ENCODE measurements around the gene CHMP4B. TPM values are rescaled to one million over a fixed set of nuclear protein-coding genes. Genes with fewer than 3 reads are reported as not detected.

Gene CHMP4B
- total RNA-seq, 1 donor from 2014 or later, result 46.4 TPM

DNA sequence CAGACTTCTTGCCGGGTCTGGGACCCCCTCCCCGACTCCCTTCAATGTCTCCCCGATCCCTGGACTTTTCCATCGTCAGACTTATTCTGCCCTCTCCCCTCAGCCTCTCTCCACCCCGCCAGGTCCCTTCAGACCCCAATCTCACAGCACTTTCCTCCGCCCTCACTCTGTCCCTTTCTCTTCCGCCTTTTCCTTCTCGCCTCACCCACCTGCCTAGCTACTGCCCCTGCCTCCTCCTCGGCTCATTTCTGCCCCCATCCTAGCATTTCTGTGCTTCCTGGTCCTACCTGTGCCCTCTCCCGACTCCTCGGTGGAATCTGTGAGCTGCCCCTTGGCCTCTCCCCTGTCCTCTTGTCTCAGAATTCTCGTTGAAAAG lies 616 bp downstream of the CHMP4B start:
- no peaks in the 10 kb centered on the region for H3K9me3 Mint-ChIP-seq (ENCODE audit: unreplicated experiment)
- DNase-seq, result no peak
- no peak for TF ChIP-seq CTCF (IDR thresholded peaks at IDR 0.05; ENCODE audit: partially characterized antibody, unreplicated experiment)
- H3K4me1 Mint-ChIP-seq (ENCODE audit: low read depth, unreplicated experiment), result peaks cover 15% of the 10 kb centered on the region
- peak overlapping the region; percentile 75 for H3K27ac Mint-ChIP-seq (ENCODE audit: unreplicated experiment)
- H3K27me3 Mint-ChIP-seq (ENCODE audit: unreplicated experiment), result peaks cover 3% of the 10 kb centered on the region
- H3K36me3 Mint-ChIP-seq (ENCODE audit: unreplicated experiment), result no peaks in the 10 kb centered on the region
- H3K4me3 Mint-ChIP-seq (ENCODE audit: unreplicated experiment), result peak overlapping the region; percentile 91

DNA sequence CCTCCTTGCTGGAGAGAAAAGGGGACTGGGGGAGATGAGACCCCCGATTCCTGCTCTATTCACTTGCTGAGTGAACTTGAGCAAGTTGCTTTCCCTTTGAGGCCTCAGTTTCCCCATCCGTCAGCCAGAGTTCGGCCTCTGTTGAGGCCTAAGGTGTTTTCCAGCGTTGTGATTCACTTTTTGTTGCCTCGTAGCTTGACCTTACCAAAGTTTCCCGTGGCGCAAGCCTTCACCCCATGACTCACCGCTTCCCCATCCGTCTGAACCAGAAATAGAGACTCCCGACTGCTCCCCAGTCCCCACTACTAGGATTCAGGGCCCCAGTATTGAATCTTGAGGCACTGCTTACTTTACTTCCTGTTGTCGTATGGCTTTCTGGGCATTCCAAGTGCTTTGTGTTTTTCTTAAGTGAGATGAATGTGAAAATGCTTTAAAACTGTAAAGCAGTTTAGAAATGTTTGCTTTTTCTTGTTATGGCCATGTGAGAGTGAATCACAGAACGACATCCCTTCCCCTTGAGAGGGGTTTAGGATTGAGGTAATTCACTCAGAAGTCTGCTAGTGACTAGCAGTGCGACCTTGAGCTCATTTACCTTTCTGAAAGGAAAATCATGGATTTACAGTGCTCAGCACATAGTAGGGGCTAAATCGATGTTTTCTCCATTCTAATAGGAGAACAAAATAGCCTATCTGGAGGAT lies 1.2 kb downstream of the CHMP4B start:
- Mint-ChIP-seq H3K4me3 (ENCODE audit: unreplicated experiment) (peak overlapping the region; percentile 91), H3K27ac (ENCODE audit: unreplicated experiment) (peak overlapping the region; percentile 75), H3K4me1 (ENCODE audit: low read depth, unreplicated experiment) (peaks cover 15% of the 10 kb centered on the region), H3K36me3 (ENCODE audit: unreplicated experiment) (no peaks in the 10 kb centered on the region), H3K9me3 (ENCODE audit: unreplicated experiment) (no peaks in the 10 kb centered on the region), H3K27me3 (ENCODE audit: unreplicated experiment) (peaks cover 3% of the 10 kb centered on the region)
- no peak for TF ChIP-seq CTCF (IDR thresholded peaks at IDR 0.05; ENCODE audit: partially characterized antibody, unreplicated experiment)
- DNase-seq, result no peak

GRCh38 chr20:33812908-33813462 lies 1.8 kb downstream of the CHMP4B start:
- H3K4me1 Mint-ChIP-seq (ENCODE audit: low read depth, unreplicated experiment), result peaks cover 15% of the 10 kb centered on the region
- peak overlapping the region; percentile 19 for H3K27ac Mint-ChIP-seq (ENCODE audit: unreplicated experiment)
- peaks cover 3% of the 10 kb centered on the region for H3K27me3 Mint-ChIP-seq (ENCODE audit: unreplicated experiment)
- H3K36me3 Mint-ChIP-seq (ENCODE audit: unreplicated experiment), result no peaks in the 10 kb centered on the region
- H3K9me3 Mint-ChIP-seq (ENCODE audit: unreplicated experiment), result no peaks in the 10 kb centered on the region
- DNase-seq, result no peak
- H3K4me3 Mint-ChIP-seq (ENCODE audit: unreplicated experiment), result peak overlapping the region; percentile 91
- TF ChIP-seq CTCF (IDR thresholded peaks at IDR 0.05; ENCODE audit: partially characterized antibody, unreplicated experiment), result no peak

- no peak for TF ChIP-seq CTCF (IDR thresholded peaks at IDR 0.05; ENCODE audit: partially characterized antibody, unreplicated experiment)
- DNase-seq, result no peak
- peaks cover 16% of the 10 kb centered on the region for H3K4me1 Mint-ChIP-seq (ENCODE audit: low read depth, unreplicated experiment)
- peaks cover 3% of the 10 kb centered on the region for H3K27me3 Mint-ChIP-seq (ENCODE audit: unreplicated experiment)
- H3K27ac Mint-ChIP-seq (ENCODE audit: unreplicated experiment), result no peak overlapping the region
- no peaks in the 10 kb centered on the region for H3K9me3 Mint-ChIP-seq (ENCODE audit: unreplicated experiment)
- H3K4me3 Mint-ChIP-seq (ENCODE audit: unreplicated experiment), result peak overlapping the region; percentile 3
- no peaks in the 10 kb centered on the region for H3K36me3 Mint-ChIP-seq (ENCODE audit: unreplicated experiment)
These were observed 3.1 kb downstream of the CHMP4B start for GRCh38 chr20:33814238-33814712.

GRCh38 chr20:33815671-33816070 lies 4.5 kb downstream of the CHMP4B start:
- no peak for TF ChIP-seq CTCF (IDR thresholded peaks at IDR 0.05; ENCODE audit: partially characterized antibody, unreplicated experiment)
- Mint-ChIP-seq H3K9me3 (ENCODE audit: unreplicated experiment) (no peaks in the 10 kb centered on the region), H3K4me3 (ENCODE audit: unreplicated experiment) (no peak overlapping the region), H3K36me3 (ENCODE audit: unreplicated experiment) (no peaks in the 10 kb centered on the region), H3K27ac (ENCODE audit: unreplicated experiment) (no peak overlapping the region), H3K4me1 (ENCODE audit: low read depth, unreplicated experiment) (peaks cover 19% of the 10 kb centered on the region), H3K27me3 (ENCODE audit: unreplicated experiment) (peaks cover 3% of the 10 kb centered on the region)
- DNase-seq, result no peak
